GM12878 (cell line): ENCODE data around the gene LARGE1. TPM values are rescaled to one million over a fixed set of nuclear protein-coding genes. Genes with fewer than 3 reads are reported as not detected.

Source experiments
- ATAC-seq: fragments of 200-7000 bp; cut with Tn5 transposase; 3 replicates; pipeline ENCODE4 v1.9.1; 2020; ENCODE audit warnings: mild to moderate bottlenecking, moderate library complexity
- BruUV-seq: library from RNA; stranded (reverse); fragments of 400-500 nt; replicated peaks from 2 replicates; lab custom pipeline; 2021; lab: Mats Ljungman, UMichigan
- CTCF ChIA-PET: fragments of 300-600 bp; sonication (Branson Sonifier 250); formaldehyde crosslinking; extraction: SDS; loops from one replicate; lab custom pipeline; 2021; ENCODE audit warnings: inconsistent platforms; lab: Yijun Ruan, JAX
- POLR2A ChIA-PET: fragments of 350-600 bp; formaldehyde crosslinking; extraction: SDS; loops from one replicate; lab custom pipeline; 2021; ENCODE audit warnings: inconsistent platforms; lab: Charles Lee
- RAD21 ChIA-PET: fragments of 300-600 bp; sonication (Branson Sonifier 250); formaldehyde crosslinking; loops from one replicate; lab custom pipeline; 2023; ENCODE audit warnings: antibody characterized with exemption; ENCODE audit not compliant: unreplicated experiment; lab: Charles Lee
- SMC1A ChIA-PET: fragments of 300-600 bp; sonication (Branson Sonifier 250); formaldehyde crosslinking; loops from one replicate; lab custom pipeline; 2023; ENCODE audit not compliant: unreplicated experiment, uncharacterized antibody; lab: Charles Lee
- DNase-seq: peaks from one replicate; pipeline ENCODE4 v3.0.0-alpha.2; 2011; ENCODE audit warnings: low read depth, low spot score
- FAIRE-seq: peaks from 3 replicates; lab custom pipeline; 2011; peaks lifted over from hg19 to GRCh38; lab: Jason Lieb, UNC
- H2AFZ ChIP-seq: 2 replicates; pipeline ENCODE4 v1.6.0; 2011; ENCODE audit warnings: low read depth, low read length, control low read depth; ENCODE audit not compliant: control insufficient read depth
- H3K27ac ChIP-seq: 2 replicates; pipeline ENCODE4 v1.5.1; 2011; ENCODE audit warnings: control low read depth; ENCODE audit not compliant: control insufficient read depth, insufficient read depth
- H3K27me3 ChIP-seq, 2 experiments: replicated peaks in 1 of 2; 2 replicates each; pipeline versions ENCODE4 v1.6.0 to v1.6.1; 2011; ENCODE audit warnings: low read length in 1 of 2; ENCODE audit not compliant: control insufficient read depth in 2 of 2, insufficient read depth in 2 of 2
- H3K36me3 ChIP-seq, 2 experiments: 2 replicates each; pipeline ENCODE4 v1.5.1; 2011; ENCODE audit warnings: low read length in 1 of 2; ENCODE audit not compliant: control insufficient read depth in 2 of 2, insufficient read depth in 2 of 2
- H3K4me1 ChIP-seq: 2 replicates; pipeline ENCODE4 v1.6.1; 2011; ENCODE audit warnings: mild to moderate bottlenecking, low read length, moderate library complexity, mixed read lengths; ENCODE audit not compliant: control insufficient read depth, insufficient read depth
- H3K4me2 ChIP-seq: 2 replicates; pipeline ENCODE4 v1.6.0; 2011; ENCODE audit warnings: control low read depth; ENCODE audit not compliant: control insufficient read depth, insufficient read depth
- H3K4me3 ChIP-seq: fragments of 200-600 bp; sonication (generic); 2 replicates; pipeline ENCODE4 v1.5.1; 2016
- H3K79me2 ChIP-seq: 2 replicates; pipeline ENCODE4 v1.6.0; 2011; ENCODE audit warnings: low read length; ENCODE audit not compliant: control insufficient read depth, insufficient read depth
- H3K9ac ChIP-seq: 2 replicates; pipeline ENCODE4 v1.8.0; 2011; ENCODE audit warnings: low read length, control low read depth, mixed read lengths; ENCODE audit not compliant: control insufficient read depth, insufficient read depth
- H3K9me3 ChIP-seq: replicated peaks from 3 replicates; pipeline ENCODE4 v1.5.1; 2011; ENCODE audit warnings: mild to moderate bottlenecking, low read length; ENCODE audit not compliant: control insufficient read depth, insufficient read depth
- H4K20me1 ChIP-seq: 2 replicates; pipeline ENCODE4 v1.6.0; 2011; ENCODE audit not compliant: control insufficient read depth, insufficient read depth
- BRCA1 ChIP-seq: IDR thresholded peaks from 2 replicates; pipeline ENCODE4 v1.6.1; 2011; ENCODE audit warnings: low read depth, low read length, improper control_type of control experiment
- CHD4 ChIP-seq: fragments of 200-600 bp; sonication (generic); IDR thresholded peaks from 2 replicates; pipeline ENCODE4 v1.6.1; 2016; ENCODE audit warnings: mild to moderate bottlenecking
- EED ChIP-seq: sonication (generic); IDR thresholded peaks from 2 replicates; pipeline ENCODE4 v1.6.1; 2016; ENCODE audit warnings: antibody characterized with exemption, low read depth
- EGR1 ChIP-seq, 2 experiments: IDR thresholded peaks; 1 replicate in 1 of 2; 2 replicates in 1 of 2; pipeline ENCODE4 v1.6.1; 2011 to 2012; ENCODE audit warnings: low read depth in 2 of 2, low read length in 2 of 2, borderline replicate concordance in 1 of 2, mild to moderate bottlenecking in 1 of 2, moderate library complexity in 1 of 2
- JUND ChIP-seq: IDR thresholded peaks from 2 replicates; pipeline ENCODE4 v1.6.1; 2012; ENCODE audit warnings: low read depth, mild to moderate bottlenecking, low read length, improper control_type of control experiment, moderate library complexity
- MTA2 ChIP-seq: fragments of 450-650 bp; IDR thresholded peaks from 2 replicates; pipeline ENCODE4 v1.6.1; 2016; ENCODE audit warnings: low read depth, mild to moderate bottlenecking, moderate library complexity
- MYB ChIP-seq: fragments of 150-350 bp; IDR thresholded peaks from 2 replicates; pipeline ENCODE4 v1.6.1; 2014; ENCODE audit warnings: mild to moderate bottlenecking, low read depth, low read length, borderline replicate concordance
- NR2C2 ChIP-seq: IDR thresholded peaks from 2 replicates; pipeline ENCODE4 v1.6.1; 2011; ENCODE audit warnings: borderline replicate concordance, low read depth; ENCODE audit not compliant: control insufficient read depth, insufficient read length
- RB1 ChIP-seq: fragments of 450-650 bp; formaldehyde crosslinking; IDR thresholded peaks from 2 replicates; pipeline ENCODE4 v1.6.1; 2017; ENCODE audit warnings: mild to moderate bottlenecking, borderline replicate concordance
- STAT3 ChIP-seq: IDR thresholded peaks from 2 replicates; pipeline ENCODE4 v1.6.1; 2011; ENCODE audit warnings: low read depth, low read length, improper control_type of control experiment
- SUPT20H ChIP-seq: IDR thresholded peaks from 2 replicates; pipeline ENCODE4 v1.6.1; 2011; ENCODE audit warnings: low read depth, mild to moderate bottlenecking, low read length, moderate library complexity, borderline replicate concordance; ENCODE audit not compliant: control insufficient read depth
- ZNF207 ChIP-seq: fragments of 450-650 bp; IDR thresholded peaks from 2 replicates; pipeline ENCODE4 v1.6.1; 2014; ENCODE audit warnings: antibody characterized with exemption, mild to moderate bottlenecking, borderline replicate concordance
- ZNF622 ChIP-seq: fragments of 450-650 bp; IDR thresholded peaks from 2 replicates; pipeline ENCODE4 v1.6.1; 2017; ENCODE audit warnings: mild to moderate bottlenecking, inconsistent platforms
- ZZZ3 ChIP-seq: IDR thresholded peaks from 2 replicates; pipeline ENCODE4 v1.6.1; 2011; ENCODE audit warnings: low read depth; ENCODE audit not compliant: control insufficient read depth, insufficient read length
- WGBS: methylation state at CpG from one replicate; pipeline ENCODE4 v1.1.6; 2016; ENCODE audit warnings: low lambda C conversion rate; ENCODE audit not compliant: insufficient replicate concordance, insufficient coverage; ENCODE audit errors: missing lambda C conversion rate; 5-methylcytosine and 5-hydroxymethylcytosine counted together
- in situ Hi-C: fragments of 300-500 bp; cut with MboI; formaldehyde crosslinking; loops from 9 replicates; pipeline ENCODE4 v1.14.3; 2018; ENCODE audit warnings: mixed read lengths
- intact Hi-C: fragments of 100-400 bp; cut with micrococcal nuclease; formaldehyde crosslinking; loops from one replicate; pipeline ENCODE4 v1.14.2; 2022; ENCODE audit not compliant: unreplicated experiment
- polyA plus RNA-seq, 11 experiments: library from polyadenylated mRNA; depleted of rRNA in 4 of 11; unstranded in 6 of 11; stranded (reverse) in 5 of 11; fragments of >200 nt; fragmentation: Nextera tagmentation in 4 of 11; fragmentation: Illumina TruSeq in 1 of 11; extraction: Ambion mirVana in 4 of 11; extraction: Trizol in 1 of 11; gene quantifications; 1 replicate in 1 of 11; 2 replicates in 10 of 11; pipeline versions ENCODE4 v1.2.1 to v1.2.3, GENCODE V29; 2011 to 2016; ENCODE audit warnings: inconsistent platforms in 2 of 11, missing spikeins in 2 of 11, low read depth in 1 of 11
- total RNA-seq, 4 experiments: library from RNA; depleted of rRNA in 3 of 4; stranded (reverse); fragments of >200 nt in 3 of 4; fragmentation: Illumina TruSeq in 1 of 4; extraction: Trizol in 1 of 4; gene quantifications; 2 replicates each; pipeline versions ENCODE4 v1.2.1 to v1.2.3, GENCODE V29; 2013 to 2021
- TF ChIP-seq, protein P1 (sequence below): IDR thresholded peaks from 2 replicates; pipeline ENCODE4 v1.6.1; 2011; ENCODE audit warnings: low read depth, low read length, improper control_type of control experiment, borderline replicate concordance
- TF ChIP-seq, protein P2 (sequence below): IDR thresholded peaks from 2 replicates; pipeline ENCODE4 v1.6.1; 2012; ENCODE audit warnings: low read depth, low read length, improper control_type of control experiment
- TF ChIP-seq, protein P3 (sequence below): fragments of 450-650 bp; IDR thresholded peaks from 2 replicates; pipeline ENCODE4 v1.6.1; 2017; ENCODE audit warnings: low read depth, mild to moderate bottlenecking, moderate library complexity
- TF ChIP-seq, protein P4 (sequence below): IDR thresholded peaks from 2 replicates; pipeline ENCODE4 v1.6.1; 2012; ENCODE audit warnings: low read length, inconsistent platforms

Gene LARGE1
- total and polyA plus RNA-seq, 10 of the 15 experiments (the other 5 are each of a cell fraction or from before 2014, with no cell fraction given), result 3.2 to 41.4 (median 17.3) TPM

DNA sequence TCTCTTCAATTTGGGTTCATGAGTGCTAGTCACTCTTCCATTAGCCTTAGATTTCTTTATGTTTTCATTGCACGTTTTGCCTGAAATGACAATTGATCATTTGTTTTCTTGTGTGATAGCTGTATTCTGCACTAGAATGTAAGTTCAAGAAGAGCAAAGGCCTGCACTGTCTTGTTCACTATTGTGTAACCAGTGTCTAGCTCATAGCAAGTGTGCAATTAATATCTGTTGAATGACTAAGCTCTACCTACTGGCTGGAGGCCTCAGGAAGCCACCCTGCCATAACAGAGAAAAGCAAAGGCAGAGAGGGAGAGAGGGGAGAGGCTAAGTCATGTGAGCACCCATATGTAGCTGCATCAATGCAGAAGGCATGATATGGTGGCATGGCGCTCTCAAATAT, 569.3 kb downstream of the LARGE1 start:
- ATAC-seq, result no peak
- TF ChIP-seq, protein P1, sequence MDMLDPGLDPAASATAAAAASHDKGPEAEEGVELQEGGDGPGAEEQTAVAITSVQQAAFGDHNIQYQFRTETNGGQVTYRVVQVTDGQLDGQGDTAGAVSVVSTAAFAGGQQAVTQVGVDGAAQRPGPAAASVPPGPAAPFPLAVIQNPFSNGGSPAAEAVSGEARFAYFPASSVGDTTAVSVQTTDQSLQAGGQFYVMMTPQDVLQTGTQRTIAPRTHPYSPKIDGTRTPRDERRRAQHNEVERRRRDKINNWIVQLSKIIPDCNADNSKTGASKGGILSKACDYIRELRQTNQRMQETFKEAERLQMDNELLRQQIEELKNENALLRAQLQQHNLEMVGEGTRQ, result no peak
- TF ChIP-seq ZNF207 (no peak), MTA2 (no peak), RB1 (no peak), ZZZ3 (no peak), SUPT20H (no peak), JUND (no peak), CHD4 (no peak), MYB (no peak), STAT3 (no peak), BRCA1 (no peak), NR2C2 (no peak), EGR1 (IDR thresholded peaks at IDR 0.05; ENCODE audit: borderline replicate concordance in 1 of 2, low read depth in 2 of 2, low read length in 2 of 2) (no peak), ZNF622 (no peak), EED (no peak)
- TF ChIP-seq, protein P2, sequence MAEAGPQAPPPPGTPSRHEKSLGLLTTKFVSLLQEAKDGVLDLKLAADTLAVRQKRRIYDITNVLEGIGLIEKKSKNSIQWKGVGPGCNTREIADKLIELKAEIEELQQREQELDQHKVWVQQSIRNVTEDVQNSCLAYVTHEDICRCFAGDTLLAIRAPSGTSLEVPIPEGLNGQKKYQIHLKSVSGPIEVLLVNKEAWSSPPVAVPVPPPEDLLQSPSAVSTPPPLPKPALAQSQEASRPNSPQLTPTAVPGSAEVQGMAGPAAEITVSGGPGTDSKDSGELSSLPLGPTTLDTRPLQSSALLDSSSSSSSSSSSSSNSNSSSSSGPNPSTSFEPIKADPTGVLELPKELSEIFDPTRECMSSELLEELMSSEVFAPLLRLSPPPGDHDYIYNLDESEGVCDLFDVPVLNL, result no peak
- TF ChIP-seq, protein P3, sequence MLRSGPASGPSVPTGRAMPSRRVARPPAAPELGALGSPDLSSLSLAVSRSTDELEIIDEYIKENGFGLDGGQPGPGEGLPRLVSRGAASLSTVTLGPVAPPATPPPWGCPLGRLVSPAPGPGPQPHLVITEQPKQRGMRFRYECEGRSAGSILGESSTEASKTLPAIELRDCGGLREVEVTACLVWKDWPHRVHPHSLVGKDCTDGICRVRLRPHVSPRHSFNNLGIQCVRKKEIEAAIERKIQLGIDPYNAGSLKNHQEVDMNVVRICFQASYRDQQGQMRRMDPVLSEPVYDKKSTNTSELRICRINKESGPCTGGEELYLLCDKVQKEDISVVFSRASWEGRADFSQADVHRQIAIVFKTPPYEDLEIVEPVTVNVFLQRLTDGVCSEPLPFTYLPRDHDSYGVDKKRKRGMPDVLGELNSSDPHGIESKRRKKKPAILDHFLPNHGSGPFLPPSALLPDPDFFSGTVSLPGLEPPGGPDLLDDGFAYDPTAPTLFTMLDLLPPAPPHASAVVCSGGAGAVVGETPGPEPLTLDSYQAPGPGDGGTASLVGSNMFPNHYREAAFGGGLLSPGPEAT, result no peak
- TF ChIP-seq, protein P4, sequence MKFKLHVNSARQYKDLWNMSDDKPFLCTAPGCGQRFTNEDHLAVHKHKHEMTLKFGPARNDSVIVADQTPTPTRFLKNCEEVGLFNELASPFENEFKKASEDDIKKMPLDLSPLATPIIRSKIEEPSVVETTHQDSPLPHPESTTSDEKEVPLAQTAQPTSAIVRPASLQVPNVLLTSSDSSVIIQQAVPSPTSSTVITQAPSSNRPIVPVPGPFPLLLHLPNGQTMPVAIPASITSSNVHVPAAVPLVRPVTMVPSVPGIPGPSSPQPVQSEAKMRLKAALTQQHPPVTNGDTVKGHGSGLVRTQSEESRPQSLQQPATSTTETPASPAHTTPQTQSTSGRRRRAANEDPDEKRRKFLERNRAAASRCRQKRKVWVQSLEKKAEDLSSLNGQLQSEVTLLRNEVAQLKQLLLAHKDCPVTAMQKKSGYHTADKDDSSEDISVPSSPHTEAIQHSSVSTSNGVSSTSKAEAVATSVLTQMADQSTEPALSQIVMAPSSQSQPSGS, result no peak
- no peak overlapping the region for H3K4me2 ChIP-seq
- CTCF ChIA-PET, result interaction anchor here (0.7 kb wide), 1 partner anchor 761 kb away, joined by 3 read pairs; no protein-coding TSS in a partner anchor
- no peak overlapping the region for H3K27ac ChIP-seq
- no peak overlapping the region for H3K4me3 ChIP-seq
- no peaks in the 10 kb centered on the region for H3K79me2 ChIP-seq
- no peaks in the 10 kb centered on the region; the same call in 1 of the 3 replicates for H3K9me3 ChIP-seq
- FAIRE-seq, result no peak
- SMC1A ChIA-PET, result no interaction called here
- intact Hi-C loops, result no loop called here
- H3K36me3 ChIP-seq, result no peaks in the 10 kb centered on the region
- RAD21 ChIA-PET, result no interaction called here
- no TSS peak for BruUV-seq
- in situ Hi-C loops, result no loop called here
- no peaks in the 10 kb centered on the region for H3K27me3 ChIP-seq
- no peak for DNase-seq
- WGBS, result 68% methylated on average over 2 of the region's 2 CpGs
- POLR2A ChIA-PET, result no interaction called here
- no peak overlapping the region for H2AFZ ChIP-seq
- no peak overlapping the region for H3K9ac ChIP-seq
- no peaks in the 10 kb centered on the region for H4K20me1 ChIP-seq
- H3K4me1 ChIP-seq, result no peaks in the 10 kb centered on the region
